Upper lobe of left lung (tissue), 6 donors: ENCODE data around the gene CERK. TPM values are rescaled to one million over a fixed set of nuclear protein-coding genes. Genes with fewer than 3 reads are reported as not detected.

Experiments
- ATAC-seq, 2 donors: fragments of 200-7000 bp; cut with Tn5 transposase; one replicate each; pipeline ENCODE4 v1.9.1; 2022; ENCODE audit warnings: mild to moderate bottlenecking in 2 of 2, moderate library complexity in 2 of 2; ENCODE audit not compliant: low FRiP score in 2 of 2
- DNase-seq, 2 donors: peaks; one replicate each; pipeline ENCODE4 v3.0.0-alpha.2; 2019 to 2020
- H3K27ac ChIP-seq, 4 donors: fragments of 200-600 bp; sonication (generic); one replicate each; pipeline ENCODE4 v1.5.1; 2016 to 2019
- H3K27me3 ChIP-seq, 4 donors: fragments of 200-600 bp; sonication (generic); one replicate each; pipeline ENCODE4 v1.5.1; 2017 to 2019
- H3K36me3 ChIP-seq, 4 donors: fragments of 200-600 bp; sonication (generic); one replicate each; pipeline ENCODE4 v1.5.1; 2016 to 2019
- H3K4me1 ChIP-seq, 4 donors: fragments of 200-600 bp; sonication (generic); one replicate each; pipeline ENCODE4 v1.5.1; 2018 to 2019
- H3K4me3 ChIP-seq, 4 donors: fragments of 200-600 bp; sonication (generic); one replicate each; pipeline ENCODE4 v1.5.1; 2017 to 2019; ENCODE audit warnings: mild to moderate bottlenecking in 2 of 4, moderate library complexity in 1 of 4
- H3K9me3 ChIP-seq, 4 donors: fragments of 200-600 bp; sonication (generic); one replicate each; pipeline ENCODE4 v1.5.1; 2018 to 2019
- CTCF ChIP-seq, 6 experiments: fragments of 450-650 bp in 4 of 6; fragments of 200-600 bp in 2 of 6; sonication (generic) in 2 of 6; IDR thresholded peaks; one replicate each; pipeline ENCODE4 v1.5.1; 2016 to 2019; ENCODE audit warnings: antibody characterized with exemption in 6 of 6
- EP300 ChIP-seq, 4 donors: sonication (generic); formaldehyde crosslinking; IDR thresholded peaks; one replicate each; pipeline ENCODE4 v1.5.1; 2017; ENCODE audit warnings: antibody characterized with exemption in 4 of 4, control low read depth in 2 of 4
- POLR2A ChIP-seq, 4 donors: fragments of 450-650 bp; IDR thresholded peaks; one replicate each; pipeline ENCODE4 v1.5.1; 2016 to 2017; ENCODE audit warnings: antibody characterized with exemption in 4 of 4, mild to moderate bottlenecking in 2 of 4
- POLR2AphosphoS5 ChIP-seq, 2 donors: sonication (generic); formaldehyde crosslinking; IDR thresholded peaks; one replicate each; pipeline ENCODE4 v1.5.1; 2017; ENCODE audit warnings: antibody characterized with exemption in 2 of 2
- WGBS, 2 donors: methylation state at CpG; one replicate each; pipeline ENCODE4 v1.1.5; 2017 to 2018; 5-methylcytosine and 5-hydroxymethylcytosine counted together
- total RNA-seq, 6 donors: library from RNA; depleted of rRNA in 4 of 6; stranded (reverse); fragments of >200 nt in 4 of 6; gene quantifications; one replicate each; pipeline versions ENCODE4 v1.1.0 to v1.2.1, GENCODE V29; 2016 to 2021
- donor health status: DM: no; HTN: no; CAD: no; lungs with moderate emphysema.
- donor health status: DM: no; HTN: yes; CAD: no; lungs with severe emphysema.

Gene CERK
- total RNA-seq, 6 donors from 2014 or later: 26.9 to 55.5 (median 32.7) TPM

DNA sequence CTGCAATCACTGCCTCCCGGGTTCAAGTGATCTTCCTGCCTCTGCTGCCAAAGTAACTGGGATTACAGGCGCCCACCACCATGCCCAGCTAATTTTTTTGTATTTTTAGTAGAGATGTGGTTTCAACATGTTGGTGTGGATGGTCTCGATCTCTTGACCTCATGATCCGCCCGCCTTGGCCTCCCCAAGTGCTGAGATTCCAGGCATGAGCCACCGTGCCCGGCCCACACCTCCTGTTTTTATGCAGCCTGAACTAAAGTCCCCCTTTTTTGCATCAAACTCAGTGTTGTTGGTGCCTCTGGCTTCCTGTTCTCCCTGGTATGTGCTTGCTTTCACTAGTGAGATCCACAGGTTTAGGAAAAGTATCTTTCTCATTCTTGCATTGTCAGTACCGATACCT is 28.6 kb upstream of the CERK start:
- Histone ChIP-seq H3K36me3 (no peaks in the 10 kb centered on the region), H3K9me3 (no peaks in the 10 kb centered on the region), H3K27me3 (no peaks in the 10 kb centered on the region), H3K4me3 (no peak overlapping the region), H3K27ac (peak overlapping the region in 1 of 4 donors; percentile 83), H3K4me1 (peaks cover 38 to 75% (median 50%) of the 10 kb centered on the region in 4 donors)
- TF ChIP-seq CTCF (IDR thresholded peaks at IDR 0.05) (no peak), POLR2A (IDR thresholded peaks at IDR 0.05) (no peak), POLR2AphosphoS5 (IDR thresholded peaks at IDR 0.05) (no peak), EP300 (IDR thresholded peaks at IDR 0.05) (no peak)
- 95 to 98% methylated on average over 8 of the region's 8 CpGs for WGBS, 2 donors
- DNase-seq (no peak), ATAC-seq (no peak)

DNA sequence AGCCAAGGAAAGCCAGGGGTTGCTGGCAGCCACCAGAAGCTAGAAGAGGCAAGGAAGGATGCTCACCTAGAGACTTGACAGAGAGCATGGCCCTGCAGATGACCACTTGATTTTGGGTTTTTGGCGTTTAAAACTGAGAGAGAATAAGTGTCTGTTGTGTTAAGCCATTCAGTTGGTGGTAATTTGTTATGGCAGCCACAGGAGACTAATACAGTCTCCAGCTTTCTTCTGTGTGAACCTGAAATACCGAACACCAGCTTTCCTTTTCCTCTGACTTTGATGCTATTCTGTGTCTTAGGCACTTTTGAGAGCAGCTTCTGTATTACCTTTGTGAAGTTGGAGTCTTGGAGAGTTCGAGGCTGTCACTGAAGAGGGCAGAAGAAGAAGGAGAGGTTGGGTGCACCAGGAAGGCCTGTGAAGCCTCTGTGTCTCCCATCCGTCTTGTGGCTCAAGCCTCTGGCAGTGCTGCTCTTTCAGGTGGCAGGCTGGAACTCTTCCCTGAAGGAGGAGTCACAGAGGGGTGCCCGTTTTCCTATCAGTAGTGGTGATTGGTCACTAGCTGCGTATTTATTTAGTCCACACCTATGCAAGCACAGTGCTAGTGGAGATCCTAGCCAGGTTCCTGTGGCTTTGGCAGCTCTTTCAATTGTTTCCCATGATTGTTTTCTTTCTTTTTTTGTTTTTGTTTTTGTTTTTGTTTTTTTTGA is 26.9 kb upstream of the CERK start:
- Histone ChIP-seq H3K27ac (peak overlapping the region in 2 of 4 donors; percentile 17 to 94), H3K4me1 (peaks cover 36 to 65% (median 47%) of the 10 kb centered on the region in 4 donors), H3K9me3 (no peaks in the 10 kb centered on the region), H3K36me3 (no peaks in the 10 kb centered on the region), H3K27me3 (no peaks in the 10 kb centered on the region), H3K4me3 (no peak overlapping the region)
- no peak for ATAC-seq
- DNase-seq: peak in 1 of 2 donors; percentile 62
- TF ChIP-seq POLR2A (IDR thresholded peaks at IDR 0.05) (no peak), EP300 (IDR thresholded peaks at IDR 0.05) (no peak), POLR2AphosphoS5 (IDR thresholded peaks at IDR 0.05) (no peak), CTCF (IDR thresholded peaks at IDR 0.05) (no peak)
- 73 to 85% methylated on average over 6 of the region's 6 CpGs for WGBS, 2 donors

DNA sequence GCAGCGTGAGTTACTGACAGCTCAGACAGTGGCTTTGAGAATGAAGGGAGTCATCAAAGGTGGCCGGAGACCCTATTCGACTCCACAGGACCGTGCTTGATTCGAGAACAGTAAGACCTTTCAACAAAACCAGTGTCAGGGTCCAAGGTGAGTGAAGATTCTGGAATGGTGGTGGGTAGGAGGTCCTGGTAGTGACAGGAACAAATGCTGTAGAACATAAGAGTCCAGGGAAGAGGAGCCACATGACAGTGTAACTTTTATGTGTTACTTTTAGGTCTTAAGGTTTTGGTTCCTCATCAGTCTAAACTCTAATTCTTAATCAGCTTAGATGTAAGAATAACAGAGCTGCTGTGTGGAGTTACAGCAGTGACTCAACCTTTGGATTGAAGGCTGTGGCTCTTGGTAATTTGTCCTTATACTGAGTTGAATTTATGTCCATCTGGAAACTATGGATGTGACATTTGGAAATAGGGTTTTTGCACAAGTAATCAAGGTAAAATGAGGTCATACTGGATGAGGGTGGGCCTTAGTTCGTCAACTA is 26.2 kb upstream of the CERK start:
- TF ChIP-seq EP300 (IDR thresholded peaks at IDR 0.05): no peak
- peak overlapping the region in 1 of 4 donors; percentile 0 for H3K4me3 ChIP-seq
- no peaks in the 10 kb centered on the region for H3K27me3 ChIP-seq
- peak overlapping the region; percentile 47 to 96 (median 94) for H3K27ac ChIP-seq
- WGBS, 2 donors: 87 to 88% methylated on average over 6 of the region's 6 CpGs
- no peaks in the 10 kb centered on the region for H3K36me3 ChIP-seq
- H3K4me1 ChIP-seq: peaks cover 30 to 60% (median 41%) of the 10 kb centered on the region in 4 donors
- no peaks in the 10 kb centered on the region for H3K9me3 ChIP-seq
- ATAC-seq (no peak), DNase-seq (no peak)

- WGBS, 2 donors: 15% methylated on average over 12 to 13 of the region's 13 CpGs
- Histone ChIP-seq H3K4me1 (peaks cover 34 to 62% (median 47%) of the 10 kb centered on the region in 4 donors), H3K4me3 (peak overlapping the region; percentile 68 to 96 (median 79)), H3K36me3 (no peaks in the 10 kb centered on the region), H3K9me3 (no peaks in the 10 kb centered on the region), H3K27me3 (no peaks in the 10 kb centered on the region), H3K27ac (peak overlapping the region; percentile 94 to 99 (median 96))
- peak; percentile 34 to 72 for ATAC-seq
- no peak for TF ChIP-seq POLR2A (IDR thresholded peaks at IDR 0.05)
- no peak for TF ChIP-seq CTCF (IDR thresholded peaks at IDR 0.05)
- TF ChIP-seq EP300 (IDR thresholded peaks at IDR 0.05): no peak
- TF ChIP-seq POLR2AphosphoS5 (IDR thresholded peaks at IDR 0.05): no peak
- no peak for DNase-seq
Measured at GRCh38 chr22:46763051-46763705, 25.1 kb upstream of the CERK start.
